GM18511 (cell line): ENCODE data around the gene TP53I13.

ENCODE experiments used
- ATAC-seq: cut with Tn5 transposase; IDR thresholded peaks from one replicate; pipeline ENCODE4 v1.9.1; 2021; ENCODE audit warnings: mild to moderate bottlenecking, moderate library complexity; ENCODE audit not compliant: unreplicated experiment

The TP53I13 gene

GRCh38 chr17:29613856-29614255 is 45.4 kb downstream of the TP53I13 start:
- no peak for ATAC-seq

GRCh38 chr17:29614349-29615047 is 46.0 kb downstream of the TP53I13 start:
- no peak for ATAC-seq

DNA sequence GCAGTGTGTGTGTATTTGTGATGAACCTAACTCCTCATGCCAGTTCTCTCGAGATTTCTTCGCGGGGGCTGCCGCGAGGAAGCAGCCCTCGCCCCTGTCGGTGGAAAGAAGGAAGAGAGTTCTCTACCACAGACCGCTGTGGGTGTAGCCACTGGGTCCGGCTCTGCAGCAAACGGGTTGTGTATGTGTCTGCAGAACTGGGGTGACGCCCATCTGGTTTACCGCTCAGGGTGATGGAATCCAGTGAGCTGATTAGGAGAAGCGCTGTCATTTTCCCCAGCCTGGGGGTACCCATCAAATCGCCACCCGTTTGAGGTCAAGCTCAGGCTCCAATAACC is 46.5 kb downstream of the TP53I13 start:
- no peak for ATAC-seq

DNA sequence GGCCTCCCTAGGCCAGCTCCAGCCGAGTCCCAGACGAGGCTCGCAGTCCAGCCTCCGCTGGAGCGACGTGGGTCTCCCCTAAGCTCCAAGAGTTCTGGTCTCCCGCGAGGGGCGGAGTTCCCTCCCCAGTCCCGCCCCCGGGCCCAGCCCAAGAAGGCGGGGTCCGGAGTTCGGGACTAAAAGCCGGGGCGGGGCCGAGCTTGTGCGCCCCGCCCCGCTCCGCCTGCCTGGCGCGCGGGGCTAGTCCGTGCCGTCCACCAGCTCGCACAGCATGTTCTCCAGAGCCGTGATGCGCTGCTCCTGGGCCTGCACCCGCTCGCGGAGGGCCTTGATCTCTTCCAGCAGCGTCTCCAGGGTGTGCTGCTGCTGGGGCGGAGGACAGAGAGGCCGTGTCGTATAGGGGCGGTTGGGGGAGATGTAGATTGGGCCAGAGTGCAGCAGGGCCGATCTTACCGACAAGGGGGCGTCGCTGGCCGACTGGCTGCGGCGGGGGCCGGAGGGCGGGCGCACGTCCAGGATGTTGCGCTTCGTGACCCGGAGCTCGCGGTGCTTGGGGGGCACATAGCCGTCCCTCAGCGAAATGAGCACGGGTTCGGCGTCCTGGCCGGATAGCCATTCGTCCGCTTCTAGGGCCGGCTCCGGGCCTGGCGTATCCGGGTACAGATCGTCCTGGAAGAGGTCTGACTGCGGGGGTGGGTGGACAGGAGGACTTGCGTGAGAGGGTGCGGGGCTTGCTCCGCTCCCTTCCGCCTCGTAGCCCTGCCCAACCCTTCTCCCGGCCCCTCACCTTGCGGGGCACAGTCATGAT is 47.2 kb downstream of the TP53I13 start:
- ATAC-seq, result no peak

GRCh38 chr17:29616300-29617048 is 48.0 kb downstream of the TP53I13 start:
- ATAC-seq, result no peak

DNA sequence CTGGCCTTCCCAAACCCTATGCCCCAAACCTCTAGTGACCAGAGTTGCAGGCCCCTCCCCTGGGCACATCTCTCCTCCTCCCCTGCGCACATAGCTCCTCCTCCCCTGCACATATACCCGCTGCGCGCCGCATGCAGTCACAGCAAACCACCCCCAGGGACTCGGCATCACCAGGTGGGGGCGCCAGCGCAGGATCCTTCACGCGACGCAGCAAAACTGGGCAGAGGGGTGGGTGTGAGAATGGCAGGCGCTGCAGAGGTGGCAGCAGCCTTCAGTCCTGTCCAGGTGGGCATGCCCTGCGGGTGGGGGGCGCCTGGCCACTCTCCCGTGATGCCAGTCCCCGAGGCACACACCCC is 48.6 kb downstream of the TP53I13 start:
- ATAC-seq, result peak; percentile 64

GRCh38 chr17:29617481-29618271 is 49.2 kb downstream of the TP53I13 start:
- peak; percentile 5 for ATAC-seq

- no peak for ATAC-seq
Measured at GRCh38 chr17:29618272-29619065, 50.0 kb downstream of the TP53I13 start.

- no peak for ATAC-seq
Measured at GRCh38 chr17:29619251-29619650, 50.8 kb downstream of the TP53I13 start.

DNA sequence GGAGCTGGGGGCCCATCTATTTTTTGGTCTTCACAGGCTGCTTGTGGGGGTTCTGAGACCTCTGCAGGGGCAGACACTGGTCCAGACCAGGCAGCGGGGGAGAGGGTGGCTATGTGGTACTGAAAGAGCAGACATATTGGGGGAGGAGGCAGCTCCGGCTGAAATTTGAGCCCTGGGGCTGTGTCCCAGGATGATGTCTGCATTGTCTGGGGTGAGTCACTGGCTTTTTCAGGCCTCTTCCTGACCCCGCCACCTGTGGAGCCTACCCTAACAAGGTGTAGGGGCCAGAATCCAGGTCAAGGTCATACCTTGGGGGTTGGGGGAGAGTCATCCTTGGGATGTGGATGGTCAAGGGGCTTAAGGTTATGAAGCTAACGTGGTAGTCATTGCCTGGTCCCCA is 51.8 kb downstream of the TP53I13 start:
- no peak for ATAC-seq

- ATAC-seq, result no peak
Measured at GRCh38 chr17:29620779-29621500, 52.4 kb downstream of the TP53I13 start.

GRCh38 chr17:29621751-29622194 is 53.3 kb downstream of the TP53I13 start:
- ATAC-seq, result no peak
